ENCODE measurements around the gene NOCT. TPM values are rescaled to one million over a fixed set of nuclear protein-coding genes. Genes with fewer than 3 reads are reported as not detected.

Gene NOCT
- total and polyA plus RNA-seq, 2 experiments from 2014 or later: 9.9 to 20.8 TPM

- Histone ChIP-seq H3K4me2 (peak overlapping the region; percentile 89), H4K20me1 (ENCODE audit: insufficient read depth, poor library complexity, severe bottlenecking) (peaks cover 22% of the 10 kb centered on the region), H3K4me1 (ENCODE audit: insufficient read depth) (peaks cover 5% of the 10 kb centered on the region), H3K27ac (peak overlapping the region; percentile 98), H3K9me2 (replicated peaks; ENCODE audit: insufficient read depth) (no peaks in the 10 kb centered on the region), H3K27me3 (no peaks in the 10 kb centered on the region), H3K4me3 (peak overlapping the region; percentile 95), H2AFZ (peak overlapping the region; percentile 98), H3K36me3 (replicated peaks; ENCODE audit: insufficient read depth, low read depth) (no peaks in the 10 kb centered on the region), H3K79me2 (peaks cover 36% of the 10 kb centered on the region), H3K9me3 (ENCODE audit: low read depth) (no peaks in the 10 kb centered on the region)
- 52% methylated on average over 5 of the region's 5 CpGs for WGBS (ENCODE audit: low lambda C conversion rate, missing lambda C conversion rate)
- no peak for TF ChIP-seq EZH2 (IDR thresholded peaks at IDR 0.05; ENCODE audit: borderline replicate concordance)
- TF ChIP-seq CTCF (IDR thresholded peaks at IDR 0.05; ENCODE audit: poor library complexity): peak; percentile 45
- no peak for TF ChIP-seq EZH2phosphoT487 (IDR thresholded peaks at IDR 0.05; ENCODE audit: low read depth, severe bottlenecking, unreplicated experiment)
- DNase-seq (ENCODE audit: low spot score): no peak
Measured at GRCh38 chr4:139085141-139085540, 69.6 kb downstream of the NOCT start.

GRCh38 chr4:139092271-139092670 lies 76.7 kb downstream of the NOCT start:
- no peak for TF ChIP-seq CTCF (IDR thresholded peaks at IDR 0.05; ENCODE audit: poor library complexity)
- no peak for TF ChIP-seq EZH2 (IDR thresholded peaks at IDR 0.05; ENCODE audit: borderline replicate concordance)
- no peak for TF ChIP-seq EZH2phosphoT487 (IDR thresholded peaks at IDR 0.05; ENCODE audit: low read depth, severe bottlenecking, unreplicated experiment)
- H2AFZ ChIP-seq: no peak overlapping the region
- no peaks in the 10 kb centered on the region for H4K20me1 ChIP-seq (ENCODE audit: insufficient read depth, poor library complexity, severe bottlenecking)
- H3K9me3 ChIP-seq (ENCODE audit: low read depth): no peaks in the 10 kb centered on the region
- H3K9me2 ChIP-seq (replicated peaks; ENCODE audit: insufficient read depth): no peaks in the 10 kb centered on the region
- no peak for DNase-seq (ENCODE audit: low spot score)
- H3K27ac ChIP-seq: no peak overlapping the region
- no peak overlapping the region for H3K4me2 ChIP-seq
- H3K4me1 ChIP-seq (ENCODE audit: insufficient read depth): no peaks in the 10 kb centered on the region
- 89% methylated on average over 12 of the region's 12 CpGs for WGBS (ENCODE audit: low lambda C conversion rate, missing lambda C conversion rate)
- H3K27me3 ChIP-seq: no peaks in the 10 kb centered on the region
- H3K36me3 ChIP-seq (replicated peaks; ENCODE audit: insufficient read depth, low read depth): no peaks in the 10 kb centered on the region
- no peaks in the 10 kb centered on the region for H3K79me2 ChIP-seq
- no peak overlapping the region for H3K4me3 ChIP-seq

Small RNAs within 50 kb of the gene (small RNA-seq; reads per million reads assigned to genes)
- not detected for gene RNU6-531P

Other genes with a start within 250 kb of the NOCT start
- gene ELF2, start 161.4 kb downstream of the NOCT start, total RNA-seq: 42.5 and 46.9 TPM in 2 replicates
- 23.8 and 33.1 TPM in 2 replicates for gene ELF2, start 161.4 kb downstream of the NOCT start, polyA plus RNA-seq

Data from hepatocyte (in vitro differentiated cells).